Activated CD4-positive, alpha-beta T cell treated with anti-CD3 and anti-CD28 coated beads for 48 hours (primary cell): Measurements from ENCODE around the gene ANO2.

Experiments used
- DNase-seq: peaks from one replicate; pipeline ENCODE4 v3.0.0-alpha.2; 2020

The ANO2 gene

GRCh38 chr12:5650829-5651461, 294.1 kb downstream of the ANO2 start:
- DNase-seq, result no peak

GRCh38 chr12:5650281-5650680, 294.8 kb downstream of the ANO2 start:
- DNase-seq, result no peak

GRCh38 chr12:5648692-5649359, 296.2 kb downstream of the ANO2 start:
- no peak for DNase-seq

GRCh38 chr12:5643266-5643665, 301.8 kb downstream of the ANO2 start:
- no peak for DNase-seq

- no peak for DNase-seq
Observed at GRCh38 chr12:5637698-5638097, 307.4 kb downstream of the ANO2 start.

GRCh38 chr12:5636907-5637306, 308.2 kb downstream of the ANO2 start:
- DNase-seq, result no peak

GRCh38 chr12:5633106-5633505, 312.0 kb downstream of the ANO2 start:
- DNase-seq, result no peak

- DNase-seq, result no peak
Observed at GRCh38 chr12:5632453-5632852, 312.6 kb downstream of the ANO2 start.

- DNase-seq, result no peak
Observed at GRCh38 chr12:5631497-5631896, 313.6 kb downstream of the ANO2 start.

GRCh38 chr12:5630726-5631125, 314.3 kb downstream of the ANO2 start:
- no peak for DNase-seq

GRCh38 chr12:5628501-5628900, 316.6 kb downstream of the ANO2 start:
- no peak for DNase-seq

GRCh38 chr12:5627053-5627630, 317.9 kb downstream of the ANO2 start:
- no peak for DNase-seq

GRCh38 chr12:5626151-5626550, 318.9 kb downstream of the ANO2 start:
- no peak for DNase-seq

GRCh38 chr12:5624486-5625272, 320.4 kb downstream of the ANO2 start:
- no peak for DNase-seq

- no peak for DNase-seq
Observed at GRCh38 chr12:5623411-5623810, 321.6 kb downstream of the ANO2 start.

- no peak for DNase-seq
Observed at GRCh38 chr12:5622280-5622679, 322.8 kb downstream of the ANO2 start.

- no peak for DNase-seq
Observed at GRCh38 chr12:5621329-5621728, 323.7 kb downstream of the ANO2 start.

GRCh38 chr12:5620896-5621295, 324.2 kb downstream of the ANO2 start:
- no peak for DNase-seq

GRCh38 chr12:5619628-5620027, 325.4 kb downstream of the ANO2 start:
- no peak for DNase-seq

- no peak for DNase-seq
Observed at GRCh38 chr12:5616854-5617253, 328.2 kb downstream of the ANO2 start.

GRCh38 chr12:5615760-5616159, 329.3 kb downstream of the ANO2 start:
- DNase-seq, result no peak

- DNase-seq, result no peak
Observed at GRCh38 chr12:5614256-5614655, 330.8 kb downstream of the ANO2 start.

- DNase-seq, result no peak
Observed at GRCh38 chr12:5612556-5613410, 332.3 kb downstream of the ANO2 start.
